Spleen (tissue), 13 donors: Measurements from ENCODE around the gene BCOR. TPM values are rescaled to one million over a fixed set of nuclear protein-coding genes. Genes with fewer than 3 reads are reported as not detected.
A peak's percentile ranks its signal among the peaks of the same experiment; 100 is the strongest.

ENCODE experiments used
- DNase-seq: peaks from one replicate; pipeline ENCODE4 v3.0.0-alpha.2; 2020
- H3K27ac ChIP-seq, 8 donors: fragments of 200-600 bp; sonication (generic) in 7 of 8; 1 replicate in 4 of 8; 2 replicates in 4 of 8; pipeline versions ENCODE4 v1.5.0 to v1.8.0; 2016 to 2021; ENCODE audit warnings: inconsistent platforms in 4 of 8, mild to moderate bottlenecking in 4 of 8, moderate library complexity in 1 of 8
- H3K27me3 ChIP-seq, 7 donors: fragments of 200-600 bp; sonication (generic) in 6 of 7; replicated peaks in 1 of 7; 1 replicate in 4 of 7; 2 replicates in 3 of 7; pipeline versions ENCODE4 v1.5.0 to v1.8.0; 2016 to 2021; ENCODE audit warnings: inconsistent platforms in 3 of 7, mild to moderate bottlenecking in 1 of 7
- H3K36me3 ChIP-seq, 6 donors: fragments of 200-600 bp; sonication (generic) in 5 of 6; 1 replicate in 4 of 6; 2 replicates in 2 of 6; pipeline versions ENCODE4 v1.5.0 to v1.8.0; 2016 to 2021; ENCODE audit warnings: inconsistent platforms in 2 of 6
- H3K4me1 ChIP-seq, 6 donors: fragments of 200-600 bp; sonication (generic) in 5 of 6; 1 replicate in 3 of 6; 2 replicates in 3 of 6; pipeline versions ENCODE4 v1.5.0 to v1.8.0; 2016 to 2021; ENCODE audit warnings: inconsistent platforms in 3 of 6
- H3K4me3 ChIP-seq, 8 donors: fragments of 200-600 bp; sonication (generic) in 7 of 8; 1 replicate in 4 of 8; 2 replicates in 4 of 8; pipeline versions ENCODE4 v1.5.0 to v1.8.0; 2016 to 2021; ENCODE audit warnings: inconsistent platforms in 4 of 8, mild to moderate bottlenecking in 4 of 8, moderate library complexity in 2 of 8
- H3K9me3 ChIP-seq, 8 donors: fragments of 200-600 bp; sonication (generic) in 7 of 8; 1 replicate in 4 of 8; 2 replicates in 4 of 8; pipeline versions ENCODE4 v1.5.0 to v1.8.0; 2016 to 2021; ENCODE audit warnings: inconsistent platforms in 4 of 8
- CTCF ChIP-seq, 11 experiments: fragments of 200-600 bp in 7 of 11; fragments of 450-650 bp in 4 of 11; sonication (generic) in 4 of 11; IDR thresholded peaks in 8 of 11; conservative IDR thresholded peaks in 3 of 11; 1 replicate in 7 of 11; 2 replicates in 4 of 11; pipeline versions ENCODE4 v1.4.0 to v1.8.0; 2016 to 2021; ENCODE audit warnings: antibody characterized with exemption in 11 of 11, inconsistent platforms in 4 of 11, mild to moderate bottlenecking in 1 of 11
- POLR2A ChIP-seq, 3 donors: fragments of 450-650 bp; IDR thresholded peaks; one replicate each; pipeline ENCODE4 v1.5.1; 2017; ENCODE audit warnings: antibody characterized with exemption in 3 of 3, mild to moderate bottlenecking in 1 of 3
- POLR2AphosphoS5 ChIP-seq, 3 donors: sonication (generic); formaldehyde crosslinking; IDR thresholded peaks; one replicate each; pipeline ENCODE4 v1.5.1; 2017; ENCODE audit warnings: antibody characterized with exemption in 3 of 3
- WGBS, 5 donors: extraction: QIAGEN DNeasy Blood & Tissue Kit in 3 of 5; methylation state at CpG; one replicate each; pipeline versions ENCODE4 v1.1.5 to v1.1.7; 2013 to 2018; 5-methylcytosine and 5-hydroxymethylcytosine counted together
- intact Hi-C: fragments of 100-400 bp; cut with DNase I; formaldehyde crosslinking; loops from one replicate; pipeline ENCODE4 v1.15.0; 2023; ENCODE audit warnings: low total_unique reads
- long read RNA-seq, 2 donors: transcript quantifications; one replicate each; lab custom pipeline, GENCODE V29; 2026
- polyA plus RNA-seq, 3 donors: library from polyadenylated mRNA; stranded (reverse); fragments of 200-250 nt; gene quantifications; one replicate each; pipeline ENCODE4 v1.2.1, GENCODE V29; 2013
- total RNA-seq, 7 donors: library from RNA; depleted of rRNA in 3 of 7; stranded (reverse); fragments of >200 nt in 3 of 7; fragmentation: NEBNext Ultra II Directional in 4 of 7; extraction: Animal tissue kit (Norgen Biotek cat#: 25700) in 4 of 7; gene quantifications; one replicate each; pipeline versions ENCODE4 v1.1.0 to v1.2.1, GENCODE V29; 2016 to 2021
- donor health status: healthy with polysubstance abuse.
- donor health status: DM: no; HTN: no; CAD: no; lungs with moderate emphysema.
- donor health status: DM: no; HTN: no; CAD: no.
- donor health status: Bipolar disorder and iron deficiency.
- donor health status: healthy.
- donor health status: DM: no; HTN: no; CAD: no.
- donor health status: DM: yes; HTN: yes; CAD: no.

The BCOR gene
- total RNA-seq = 10 to 100 TPM; 26.1 to 38.6 (median 31.8) TPM
- 10 to 100 TPM in 1 of 3 donors, 1 to 10 TPM in 2; 8.3 to 13.1 (median 9.8) TPM for polyA plus RNA-seq
- long read RNA-seq, donor 1 = 0 reads
- long read RNA-seq, donor 2 = 0 reads

- H3K9me3 ChIP-seq = no peaks in the 10 kb centered on the region
- TF ChIP-seq POLR2A (IDR thresholded peaks at IDR 0.05) = peak in 2 of 3 donors; percentile 34 to 68
- peak; percentile 93 to 97 (median 96) for TF ChIP-seq POLR2AphosphoS5 (IDR thresholded peaks at IDR 0.05)
- TF ChIP-seq CTCF (IDR thresholded peaks at IDR 0.05 in 8 of 11, conservative IDR thresholded peaks at IDR 0.05 in 3 of 11) = no peak
- peak; percentile 93 for DNase-seq
- H3K4me1 ChIP-seq = peaks cover 7 to 61% (median 37%) of the 10 kb centered on the region in 6 donors
- 0 to 17% (median 1%) methylated on average over 1 to 95 of the region's 98 CpGs for WGBS, 5 donors
- peak within 1 kb of the TSS; percentile 62 to 88 (median 72) for H3K4me3 ChIP-seq
- intact Hi-C loops = loop anchor here (10.0 kb wide), 1 partner anchor 83 kb away; no protein-coding TSS in a partner anchor
- H3K36me3 ChIP-seq = no peaks in the 10 kb centered on the region
- peak within 1 kb of the TSS; percentile 81 to 94 (median 92) for H3K27ac ChIP-seq
- peaks cover 0 to 90% (median 32%) of the 10 kb centered on the region in 7 donors for H3K27me3 ChIP-seq
These were observed at the start of gene BCOR for GRCh38 chrX:40097504-40098263. BCOR (minus strand) TSS chrX:40097958; CDS start chrX:40077929, 20,029 bp downstream.

GRCh38 chrX:40147126-40147952 lies 49.6 kb upstream of the BCOR start:
- peaks cover 0 to 73% (median 42%) of the 10 kb centered on the region in 6 donors for H3K4me1 ChIP-seq

GRCh38 chrX:40146262-40147125 lies 48.7 kb upstream of the BCOR start:
- peak overlapping the region; percentile 13 to 67 (median 34) for H3K4me3 ChIP-seq
- intact Hi-C loops = no loop called here
- H3K9me3 ChIP-seq = no peaks in the 10 kb centered on the region
- DNase-seq = peak; percentile 83
- WGBS, 5 donors = 9 to 22% (median 14%) methylated on average over 25 to 77 of the region's 77 CpGs
- H3K36me3 ChIP-seq = no peaks in the 10 kb centered on the region
- peaks cover 0 to 68% (median 37%) of the 10 kb centered on the region in 6 donors for H3K4me1 ChIP-seq
- TF ChIP-seq POLR2AphosphoS5 (IDR thresholded peaks at IDR 0.05) (peak in 2 of 3 donors; percentile 34 to 60), CTCF (IDR thresholded peaks at IDR 0.05 in 8 of 11, conservative IDR thresholded peaks at IDR 0.05 in 3 of 11) (peak in 1 of 11 experiments; percentile 30), POLR2A (IDR thresholded peaks at IDR 0.05) (no peak)
- H3K27ac ChIP-seq = no peak overlapping the region
- H3K27me3 ChIP-seq = peaks cover 4 to 70% (median 32%) of the 10 kb centered on the region in 7 donors

More at GRCh38 chrX:40147126-40147952, 49.6 kb upstream of the BCOR start:
- no peak overlapping the region for H3K27ac ChIP-seq
- peak overlapping the region in 2 of 8 donors; percentile 42 to 67 for H3K4me3 ChIP-seq
- no peaks in the 10 kb centered on the region for H3K36me3 ChIP-seq
- H3K27me3 ChIP-seq = peaks cover 4 to 79% (median 39%) of the 10 kb centered on the region in 7 donors
- WGBS, 5 donors = 53 to 91% (median 85%) methylated on average over 25 to 50 of the region's 50 CpGs
- no peaks in the 10 kb centered on the region for H3K9me3 ChIP-seq
- TF ChIP-seq CTCF (IDR thresholded peaks at IDR 0.05 in 8 of 11, conservative IDR thresholded peaks at IDR 0.05 in 3 of 11) (no peak), POLR2AphosphoS5 (IDR thresholded peaks at IDR 0.05) (no peak), POLR2A (IDR thresholded peaks at IDR 0.05) (no peak)
- DNase-seq = no peak
- intact Hi-C loops = no loop called here
